Measurements from ENCODE around the gene RBFOX2.

DNA sequence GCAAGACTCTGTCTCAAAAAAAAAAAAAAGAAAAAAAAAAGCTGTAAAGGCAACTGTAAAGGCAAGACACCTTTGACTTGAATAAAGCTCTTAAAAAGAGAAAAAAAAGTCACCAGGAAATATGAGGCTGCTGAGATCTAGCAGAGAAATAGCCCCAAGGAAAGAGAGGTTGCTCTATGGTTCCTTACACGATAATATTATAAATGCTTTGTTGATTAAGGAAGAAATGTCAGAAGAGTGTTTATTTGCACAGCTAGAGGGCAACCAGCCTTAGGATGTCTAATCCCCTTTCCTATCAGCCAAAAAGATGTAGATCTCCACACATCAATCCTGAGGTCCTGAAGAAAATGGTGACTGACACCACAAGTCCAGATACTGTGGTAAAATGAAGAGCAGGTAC lies 32.0 kb downstream of the RBFOX2 start:
- TF ChIP-seq GABPA (IDR thresholded peaks at IDR 0.05; ENCODE audit: low read depth) (no peak), NRF1 (IDR thresholded peaks at IDR 0.05; ENCODE audit: low read depth, low read length) (no peak), MXI1 (IDR thresholded peaks at IDR 0.05; ENCODE audit: low read depth, low read length) (no peak), RFX5 (IDR thresholded peaks at IDR 0.05; ENCODE audit: low read length) (no peak), EZH2phosphoT487 (IDR thresholded peaks at IDR 0.05; ENCODE audit: borderline replicate concordance, low read depth) (no peak), FOXJ3 (CRISPR knock-in tag; IDR thresholded peaks at IDR 0.05) (no peak), POLR2AphosphoS5 (IDR thresholded peaks at IDR 0.05; ENCODE audit: low read depth, low read length) (no peak), NFIC (IDR thresholded peaks at IDR 0.05; ENCODE audit: borderline replicate concordance) (no peak), EP300 (IDR thresholded peaks at IDR 0.05; ENCODE audit: borderline replicate concordance in 1 of 2, low read depth in 1 of 2, low read length in 1 of 2) (no peak), SMC3 (IDR thresholded peaks at IDR 0.05; ENCODE audit: low read depth, low read length) (no peak)
- TF ChIP-seq, protein P1, sequence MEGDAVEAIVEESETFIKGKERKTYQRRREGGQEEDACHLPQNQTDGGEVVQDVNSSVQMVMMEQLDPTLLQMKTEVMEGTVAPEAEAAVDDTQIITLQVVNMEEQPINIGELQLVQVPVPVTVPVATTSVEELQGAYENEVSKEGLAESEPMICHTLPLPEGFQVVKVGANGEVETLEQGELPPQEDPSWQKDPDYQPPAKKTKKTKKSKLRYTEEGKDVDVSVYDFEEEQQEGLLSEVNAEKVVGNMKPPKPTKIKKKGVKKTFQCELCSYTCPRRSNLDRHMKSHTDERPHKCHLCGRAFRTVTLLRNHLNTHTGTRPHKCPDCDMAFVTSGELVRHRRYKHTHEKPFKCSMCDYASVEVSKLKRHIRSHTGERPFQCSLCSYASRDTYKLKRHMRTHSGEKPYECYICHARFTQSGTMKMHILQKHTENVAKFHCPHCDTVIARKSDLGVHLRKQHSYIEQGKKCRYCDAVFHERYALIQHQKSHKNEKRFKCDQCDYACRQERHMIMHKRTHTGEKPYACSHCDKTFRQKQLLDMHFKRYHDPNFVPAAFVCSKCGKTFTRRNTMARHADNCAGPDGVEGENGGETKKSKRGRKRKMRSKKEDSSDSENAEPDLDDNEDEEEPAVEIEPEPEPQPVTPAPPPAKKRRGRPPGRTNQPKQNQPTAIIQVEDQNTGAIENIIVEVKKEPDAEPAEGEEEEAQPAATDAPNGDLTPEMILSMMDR (IDR thresholded peaks at IDR 0.05) = no peak
- TF ChIP-seq, protein P2, sequence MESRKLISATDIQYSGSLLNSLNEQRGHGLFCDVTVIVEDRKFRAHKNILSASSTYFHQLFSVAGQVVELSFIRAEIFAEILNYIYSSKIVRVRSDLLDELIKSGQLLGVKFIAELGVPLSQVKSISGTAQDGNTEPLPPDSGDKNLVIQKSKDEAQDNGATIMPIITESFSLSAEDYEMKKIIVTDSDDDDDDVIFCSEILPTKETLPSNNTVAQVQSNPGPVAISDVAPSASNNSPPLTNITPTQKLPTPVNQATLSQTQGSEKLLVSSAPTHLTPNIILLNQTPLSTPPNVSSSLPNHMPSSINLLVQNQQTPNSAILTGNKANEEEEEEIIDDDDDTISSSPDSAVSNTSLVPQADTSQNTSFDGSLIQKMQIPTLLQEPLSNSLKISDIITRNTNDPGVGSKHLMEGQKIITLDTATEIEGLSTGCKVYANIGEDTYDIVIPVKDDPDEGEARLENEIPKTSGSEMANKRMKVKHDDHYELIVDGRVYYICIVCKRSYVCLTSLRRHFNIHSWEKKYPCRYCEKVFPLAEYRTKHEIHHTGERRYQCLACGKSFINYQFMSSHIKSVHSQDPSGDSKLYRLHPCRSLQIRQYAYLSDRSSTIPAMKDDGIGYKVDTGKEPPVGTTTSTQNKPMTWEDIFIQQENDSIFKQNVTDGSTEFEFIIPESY (IDR thresholded peaks at IDR 0.05; ENCODE audit: borderline replicate concordance, low read depth) = no peak
- TF ChIP-seq, protein P3, sequence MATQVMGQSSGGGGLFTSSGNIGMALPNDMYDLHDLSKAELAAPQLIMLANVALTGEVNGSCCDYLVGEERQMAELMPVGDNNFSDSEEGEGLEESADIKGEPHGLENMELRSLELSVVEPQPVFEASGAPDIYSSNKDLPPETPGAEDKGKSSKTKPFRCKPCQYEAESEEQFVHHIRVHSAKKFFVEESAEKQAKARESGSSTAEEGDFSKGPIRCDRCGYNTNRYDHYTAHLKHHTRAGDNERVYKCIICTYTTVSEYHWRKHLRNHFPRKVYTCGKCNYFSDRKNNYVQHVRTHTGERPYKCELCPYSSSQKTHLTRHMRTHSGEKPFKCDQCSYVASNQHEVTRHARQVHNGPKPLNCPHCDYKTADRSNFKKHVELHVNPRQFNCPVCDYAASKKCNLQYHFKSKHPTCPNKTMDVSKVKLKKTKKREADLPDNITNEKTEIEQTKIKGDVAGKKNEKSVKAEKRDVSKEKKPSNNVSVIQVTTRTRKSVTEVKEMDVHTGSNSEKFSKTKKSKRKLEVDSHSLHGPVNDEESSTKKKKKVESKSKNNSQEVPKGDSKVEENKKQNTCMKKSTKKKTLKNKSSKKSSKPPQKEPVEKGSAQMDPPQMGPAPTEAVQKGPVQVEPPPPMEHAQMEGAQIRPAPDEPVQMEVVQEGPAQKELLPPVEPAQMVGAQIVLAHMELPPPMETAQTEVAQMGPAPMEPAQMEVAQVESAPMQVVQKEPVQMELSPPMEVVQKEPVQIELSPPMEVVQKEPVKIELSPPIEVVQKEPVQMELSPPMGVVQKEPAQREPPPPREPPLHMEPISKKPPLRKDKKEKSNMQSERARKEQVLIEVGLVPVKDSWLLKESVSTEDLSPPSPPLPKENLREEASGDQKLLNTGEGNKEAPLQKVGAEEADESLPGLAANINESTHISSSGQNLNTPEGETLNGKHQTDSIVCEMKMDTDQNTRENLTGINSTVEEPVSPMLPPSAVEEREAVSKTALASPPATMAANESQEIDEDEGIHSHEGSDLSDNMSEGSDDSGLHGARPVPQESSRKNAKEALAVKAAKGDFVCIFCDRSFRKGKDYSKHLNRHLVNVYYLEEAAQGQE (IDR thresholded peaks at IDR 0.05; ENCODE audit: low read depth, low read length) = no peak
